GM12878 (cell line): Measurements from ENCODE around the gene CCR7.

ENCODE experiments used
- ATF2 ChIP-seq: IDR thresholded peaks from 2 replicates; pipeline ENCODE4 v1.6.1; 2012; ENCODE audit warnings: low read length, inconsistent platforms
- EZH2 ChIP-seq: IDR thresholded peaks from 2 replicates; pipeline ENCODE4 v1.6.1; 2012; ENCODE audit warnings: low read depth, mild to moderate bottlenecking, control low read depth, inconsistent platforms, low read length, borderline replicate concordance; ENCODE audit not compliant: control insufficient read depth
- KAT2A ChIP-seq: conservative IDR thresholded peaks from 2 replicates; pipeline ENCODE4 v1.6.1; 2011; ENCODE audit warnings: low read depth, low read length; ENCODE audit not compliant: control insufficient read depth
- MLLT1 ChIP-seq: fragments of 450-650 bp; IDR thresholded peaks from 2 replicates; pipeline ENCODE4 v1.6.1; 2016; ENCODE audit warnings: mild to moderate bottlenecking
- NR2F1 ChIP-seq: fragments of 450-650 bp; conservative IDR thresholded peaks from 2 replicates; pipeline ENCODE4 v1.6.1; 2017; ENCODE audit warnings: mild to moderate bottlenecking
- POLR2A ChIP-seq: IDR thresholded peaks from 2 replicates; pipeline ENCODE4 v1.6.1; 2011; ENCODE audit warnings: low read depth, mild to moderate bottlenecking, low read length
- POLR2AphosphoS5 ChIP-seq: IDR thresholded peaks from 2 replicates; pipeline ENCODE4 v1.6.1; 2011; ENCODE audit warnings: mild to moderate bottlenecking, low read length, inconsistent platforms
- RCOR1 ChIP-seq: conservative IDR thresholded peaks from 2 replicates; pipeline ENCODE4 v1.6.1; 2012; ENCODE audit warnings: low read depth, low read length, improper control_type of control experiment
- SIX5 ChIP-seq: IDR thresholded peaks from 2 replicates; pipeline ENCODE4 v1.6.1; 2011; ENCODE audit warnings: mild to moderate bottlenecking, low read depth, low read length, moderate library complexity; ENCODE audit not compliant: severe bottlenecking
- SPI1 ChIP-seq: IDR thresholded peaks from 2 replicates; pipeline ENCODE4 v1.6.1; 2011; ENCODE audit warnings: low read depth, mild to moderate bottlenecking, low read length, moderate library complexity, borderline replicate concordance; ENCODE audit not compliant: insufficient read depth
- ZNF622 ChIP-seq: fragments of 450-650 bp; IDR thresholded peaks from 2 replicates; pipeline ENCODE4 v1.6.1; 2017; ENCODE audit warnings: mild to moderate bottlenecking, inconsistent platforms

DNA sequence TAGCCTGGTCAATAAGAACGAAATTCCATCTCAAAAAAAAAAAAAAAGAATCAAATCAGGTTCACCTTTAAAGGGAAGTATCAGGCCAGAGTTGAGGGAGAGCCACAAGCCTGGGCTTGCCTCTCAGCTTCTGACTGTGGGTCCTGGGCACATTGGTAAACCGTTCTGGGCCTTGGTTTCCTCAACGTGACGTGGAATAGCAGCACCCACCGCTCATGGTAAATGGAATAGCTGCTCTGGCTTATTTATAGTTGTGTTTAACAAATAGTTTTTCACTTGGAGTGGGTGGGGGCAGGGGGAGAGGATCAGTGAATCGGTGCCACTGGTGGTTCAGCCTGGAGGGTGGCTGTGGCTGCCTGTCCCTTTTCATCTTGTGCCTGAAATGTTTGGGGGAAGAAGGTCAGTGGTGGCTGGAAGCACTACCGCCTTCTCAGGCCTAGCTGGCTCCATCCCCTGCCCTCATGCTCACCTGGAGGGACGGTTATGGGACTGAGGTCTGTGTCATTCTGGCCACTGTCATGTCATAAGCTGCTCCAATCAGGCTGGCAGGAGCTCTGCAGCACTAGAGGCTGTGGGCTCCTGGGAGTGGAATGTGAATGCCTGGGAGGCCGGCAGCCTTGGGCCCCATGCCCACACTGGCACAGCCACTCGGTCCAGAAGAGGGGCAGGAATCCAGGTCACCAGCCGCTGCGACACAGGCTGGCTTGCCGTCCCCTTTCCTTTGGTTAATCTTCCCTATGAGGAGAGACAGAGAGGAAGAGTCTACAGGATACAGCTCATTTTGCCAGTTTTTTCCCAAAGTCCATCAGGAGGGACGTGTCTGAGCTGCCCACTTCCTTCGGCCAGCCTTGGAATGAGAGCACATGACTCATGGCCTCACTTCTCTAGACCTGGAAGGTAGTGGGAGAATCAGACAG lies 27.0 kb downstream of the CCR7 start:
- TF ChIP-seq KAT2A (no peak), EZH2 (no peak), NR2F1 (no peak), SIX5 (no peak), ATF2 (no peak), MLLT1 (no peak), RCOR1 (no peak), ZNF622 (no peak), POLR2AphosphoS5 (no peak), SPI1 (no peak), POLR2A (no peak)
